ENCODE data around the gene PRKCB.
"Not testable (repeated sequence)": the region's sequence is repeated elsewhere in the genome, so short reads cannot be mapped to it uniquely, and the experiment has no call there.

PRKCB gene

GRCh38 chr16:24188751-24189318 is 353.1 kb downstream of the PRKCB start:
- no peak for DNase-seq

GRCh38 chr16:24189941-24190340 is 354.2 kb downstream of the PRKCB start:
- no peak for DNase-seq

GRCh38 chr16:24191876-24192402 is 356.2 kb downstream of the PRKCB start:
- no peak for DNase-seq

GRCh38 chr16:24195221-24195620 is 359.4 kb downstream of the PRKCB start:
- DNase-seq: no peak

GRCh38 chr16:24198807-24199533 is 363.2 kb downstream of the PRKCB start:
- no peak for DNase-seq

- DNase-seq: no peak
Observed at GRCh38 chr16:24203675-24204074, 367.9 kb downstream of the PRKCB start.

GRCh38 chr16:24204150-24204665 is 368.4 kb downstream of the PRKCB start:
- no peak for DNase-seq

GRCh38 chr16:24206926-24207325 is 371.1 kb downstream of the PRKCB start:
- no peak for DNase-seq

- DNase-seq: no peak
Observed at GRCh38 chr16:24208710-24209109, 372.9 kb downstream of the PRKCB start.

- no peak for DNase-seq
Observed at GRCh38 chr16:24214992-24215391, 379.2 kb downstream of the PRKCB start.

- no peak for DNase-seq
Observed at GRCh38 chr16:24216961-24217360, 381.2 kb downstream of the PRKCB start.

- no peak for DNase-seq
Observed at GRCh38 chr16:24217461-24217860, 381.7 kb downstream of the PRKCB start.

GRCh38 chr16:24218299-24218698 is 382.5 kb downstream of the PRKCB start:
- DNase-seq: no peak

- DNase-seq: no peak
Observed at GRCh38 chr16:24221219-24221618, 385.4 kb downstream of the PRKCB start.

- DNase-seq: no peak
Observed at GRCh38 chr16:24228514-24228913, 392.7 kb downstream of the PRKCB start.

GRCh38 chr16:24232936-24233335 is 397.2 kb downstream of the PRKCB start:
- no peak for DNase-seq

- no peak for DNase-seq
Observed at GRCh38 chr16:24234737-24235136, 399.0 kb downstream of the PRKCB start.

- DNase-seq: no peak
Observed at GRCh38 chr16:24235806-24236205, 400.0 kb downstream of the PRKCB start.

GRCh38 chr16:24238846-24239245 is 403.1 kb downstream of the PRKCB start:
- DNase-seq: not testable (repeated sequence)

- DNase-seq: no peak
Observed at GRCh38 chr16:24246911-24247607, 411.3 kb downstream of the PRKCB start.

- DNase-seq: no peak
Observed at GRCh38 chr16:24253192-24253591, 417.4 kb downstream of the PRKCB start.

GRCh38 chr16:24255456-24256371 is 419.9 kb downstream of the PRKCB start, which contains the start of gene CACNG3:
Gene CACNG3, plus strand, starts transcription at chr16:24256335. Its CDS starts 420 bp downstream, at chr16:24256755.
- DNase-seq: no peak

Data from T1000 (cell line).